ENCODE measurements around the gene SLC6A7.
"Not testable (repeated sequence)": the region's sequence is repeated elsewhere in the genome, so short reads cannot be mapped to it uniquely, and the experiment has no call there.

Gene SLC6A7

GRCh38 chr5:150246835-150247234 is 57.0 kb downstream of the SLC6A7 start:
- no peak for DNase-seq

- DNase-seq = no peak
These were observed 57.9 kb downstream of the SLC6A7 start for GRCh38 chr5:150247726-150248125.

GRCh38 chr5:150248493-150248892 is 58.6 kb downstream of the SLC6A7 start:
- not testable (repeated sequence) for DNase-seq

GRCh38 chr5:150248946-150249345 is 59.1 kb downstream of the SLC6A7 start:
- no peak for DNase-seq

- DNase-seq = no peak
These were observed 59.9 kb downstream of the SLC6A7 start for GRCh38 chr5:150249744-150250143.

GRCh38 chr5:150251504-150251903 is 61.6 kb downstream of the SLC6A7 start:
- DNase-seq = no peak

DNA sequence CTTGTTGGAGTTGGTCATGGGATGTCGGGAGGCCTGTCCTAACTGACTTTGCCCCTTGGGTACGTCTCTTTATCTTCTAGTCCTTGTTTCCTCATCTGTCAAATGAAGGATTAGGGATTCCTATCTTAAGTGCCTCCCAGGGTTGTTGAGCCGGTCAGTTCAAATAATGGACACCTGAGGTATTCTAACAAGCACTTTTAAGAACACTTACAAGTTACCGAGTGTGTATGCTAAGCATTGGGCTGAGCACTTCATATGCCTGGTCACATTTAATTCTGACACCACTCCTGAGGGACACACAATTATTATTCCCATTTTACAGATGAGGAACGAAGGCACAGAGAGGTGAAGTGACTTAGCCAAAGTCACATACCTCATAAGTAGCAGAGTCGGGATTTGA is 62.6 kb downstream of the SLC6A7 start:
- no peak for DNase-seq

GRCh38 chr5:150253416-150254208 is 63.8 kb downstream of the SLC6A7 start:
- no peak for DNase-seq

GRCh38 chr5:150254363-150254762 is 64.5 kb downstream of the SLC6A7 start:
- DNase-seq = no peak

- no peak for DNase-seq
These were observed 64.9 kb downstream of the SLC6A7 start for GRCh38 chr5:150254774-150255173.

DNA sequence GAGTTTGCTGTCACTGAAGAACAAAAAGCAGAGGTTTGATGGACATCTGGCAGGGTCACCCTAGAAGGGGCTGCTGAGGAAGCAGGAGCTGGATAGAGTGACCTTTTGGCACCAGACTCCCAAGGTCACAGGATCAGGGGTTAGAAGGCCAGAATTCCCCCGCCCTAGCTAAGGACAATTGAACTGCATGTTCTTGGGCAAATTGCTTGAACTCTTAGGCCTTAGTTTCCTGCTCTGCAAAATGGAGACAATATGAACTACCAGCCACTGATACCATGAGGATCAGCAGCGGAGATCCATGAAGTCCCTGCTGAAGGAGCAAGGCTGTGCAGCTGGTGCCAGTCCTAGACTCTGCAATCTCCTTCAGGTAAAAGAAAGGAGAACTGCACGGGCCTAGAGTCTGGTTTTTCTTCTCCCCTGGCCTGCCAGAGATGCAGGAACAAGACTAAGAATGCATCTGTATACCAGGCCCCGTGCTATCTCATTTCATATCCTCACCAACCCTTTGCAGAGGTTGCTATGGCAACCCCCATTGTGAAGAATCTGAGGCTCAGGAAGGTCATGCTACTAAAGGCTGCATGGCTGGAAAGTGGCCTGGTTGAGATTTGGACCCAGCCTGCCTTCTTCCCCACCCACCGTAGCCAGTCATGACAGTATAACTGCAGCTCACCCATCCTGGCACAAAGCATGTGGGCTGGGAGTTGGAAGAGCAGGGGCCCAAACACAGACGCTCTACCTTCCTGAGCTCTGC is 66.0 kb downstream of the SLC6A7 start:
- DNase-seq = no peak

GRCh38 chr5:150256410-150257064 is 66.7 kb downstream of the SLC6A7 start:
- no peak for DNase-seq

DNA sequence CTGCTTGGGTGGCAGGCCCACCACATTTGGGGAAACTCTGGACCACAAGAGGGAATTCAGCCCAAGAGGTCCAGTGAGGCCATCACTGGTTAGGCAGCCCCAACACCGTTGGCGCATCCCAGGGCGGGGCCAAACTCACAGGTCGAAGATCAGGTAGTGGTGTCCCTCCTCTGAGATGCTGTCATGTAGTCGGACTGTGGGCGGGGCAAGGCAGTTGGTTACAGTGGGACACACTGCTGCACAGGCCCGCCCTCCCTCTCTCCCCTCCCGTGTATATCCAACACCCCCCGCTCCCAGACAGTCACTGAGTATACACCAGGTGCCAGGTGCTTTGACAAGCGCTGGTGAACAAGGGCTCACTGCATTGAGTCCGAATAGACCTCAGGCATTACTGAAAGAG is 67.6 kb downstream of the SLC6A7 start:
- no peak for DNase-seq

DNA sequence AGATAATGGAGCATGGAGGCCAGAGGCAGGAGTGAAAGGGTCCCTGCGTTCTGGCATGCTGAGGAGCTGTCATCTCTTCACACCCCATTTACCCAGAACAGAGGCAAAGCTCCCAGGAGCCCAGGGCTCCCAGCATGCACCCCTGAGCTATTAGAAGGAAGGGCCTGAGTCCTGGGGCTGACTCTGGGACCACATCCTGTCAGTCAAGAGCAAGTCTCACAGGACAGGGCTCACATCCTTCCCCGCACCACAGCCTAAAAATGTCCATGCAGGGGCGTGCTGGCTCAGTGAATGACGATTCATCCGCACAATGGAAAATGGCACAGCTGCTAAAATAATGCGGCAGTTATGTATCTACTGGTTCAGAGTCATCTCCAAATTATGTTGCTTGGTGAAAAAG is 68.3 kb downstream of the SLC6A7 start:
- DNase-seq = no peak
